B cell (primary cell): ENCODE data around the gene LTBP2. TPM values are rescaled to one million over a fixed set of nuclear protein-coding genes. Genes with fewer than 3 reads are reported as not detected.

Experiments
- ATAC-seq: fragments of 200-7000 bp; cut with Tn5 transposase; one replicate; pipeline ENCODE4 v1.10.0; 2021; ENCODE audit warnings: low read depth, mild to moderate bottlenecking, moderate number of reproducible peaks, moderate library complexity
- CTCF ChIA-PET: fragments of 350-600 bp; sonication (Branson Sonifier 250); formaldehyde crosslinking; loops from one replicate; lab custom pipeline; 2021; ENCODE audit warnings: antibody characterized with exemption, inconsistent platforms; lab: Charles Lee
- POLR2A ChIA-PET: fragments of 350-600 bp; sonication (Branson Sonifier 250); formaldehyde crosslinking; loops from one replicate; lab custom pipeline; 2021; ENCODE audit warnings: antibody characterized with exemption; lab: Charles Lee
- DNase-seq: peaks from one replicate; pipeline ENCODE4 v3.0.0; 2013
- H2AFZ ChIP-seq: 2 replicates; pipeline ENCODE4 v1.6.1; 2012; ENCODE audit warnings: mild to moderate bottlenecking, low read depth, low read length; ENCODE audit not compliant: insufficient read depth, poor library complexity, severe bottlenecking
- H3K27ac ChIP-seq, 2 donors: 1 replicate in 1 of 2; 2 replicates in 1 of 2; pipeline ENCODE4 v1.5.1; 2012 to 2013; ENCODE audit warnings: low read length in 2 of 2, mild to moderate bottlenecking in 2 of 2, moderate library complexity in 1 of 2
- H3K27me3 ChIP-seq, 4 experiments: fragments of 200-600 bp in 1 of 4; sonication (generic) in 1 of 4; replicated peaks in 1 of 4; 1 replicate in 2 of 4; 2 replicates in 2 of 4; pipeline versions ENCODE4 v1.6.1 to v1.7.0; 2013 to 2016; ENCODE audit warnings: low read length in 3 of 4, mild to moderate bottlenecking in 2 of 4, mixed read lengths in 1 of 4, moderate library complexity in 1 of 4; ENCODE audit not compliant: insufficient read depth in 4 of 4, control insufficient read depth in 3 of 4; ENCODE audit errors: control extremely low read depth in 1 of 4
- H3K36me3 ChIP-seq, 2 experiments: replicated peaks in 1 of 2; 1 replicate in 1 of 2; 2 replicates in 1 of 2; pipeline versions ENCODE4 v1.6.1 to v1.7.1; 2013; ENCODE audit warnings: low read length in 1 of 2; ENCODE audit not compliant: insufficient read depth in 2 of 2, control insufficient read depth in 1 of 2; ENCODE audit errors: control extremely low read depth in 1 of 2, extremely low read depth in 1 of 2
- H3K4me1 ChIP-seq, 2 donors: fragments of 200-600 bp in 1 of 2; sonication (generic) in 1 of 2; 1 replicate in 1 of 2; 2 replicates in 1 of 2; pipeline versions ENCODE4 v1.5.1 to v1.6.1; 2013 to 2017; ENCODE audit warnings: low read length in 2 of 2; ENCODE audit not compliant: control insufficient read depth in 2 of 2, insufficient read depth in 2 of 2
- H3K4me2 ChIP-seq: replicated peaks from 2 replicates; pipeline ENCODE3; 2012; ENCODE audit warnings: mild to moderate bottlenecking, low read depth, low read length; ENCODE audit not compliant: poor library complexity, severe bottlenecking
- H3K4me3 ChIP-seq, 5 experiments: fragments of 200-600 bp in 1 of 5; sonication (generic) in 1 of 5; 1 replicate in 3 of 5; 2 replicates in 2 of 5; pipeline versions ENCODE4 v1.5.1 to v1.7.0; 2011 to 2016; ENCODE audit warnings: low read length in 4 of 5, mild to moderate bottlenecking in 4 of 5, low read depth in 2 of 5, control low read depth in 1 of 5, moderate library complexity in 1 of 5; ENCODE audit not compliant: insufficient read depth in 1 of 5; ENCODE audit errors: control extremely low read depth in 1 of 5, extremely low read depth in 1 of 5
- H3K79me2 ChIP-seq: fragments of 200-600 bp; sonication (generic); one replicate; pipeline ENCODE4 v1.6.0; 2016; ENCODE audit warnings: low read length; ENCODE audit not compliant: control insufficient read depth, insufficient read depth
- H3K9ac ChIP-seq: fragments of 200-600 bp; sonication (generic); 2 replicates; pipeline ENCODE4 v1.6.1; 2017; ENCODE audit warnings: mild to moderate bottlenecking, low read length, moderate library complexity
- H3K9me3 ChIP-seq, 3 donors: one replicate each; pipeline versions ENCODE4 v1.6.1 to v1.7.1; 2013; ENCODE audit warnings: low read length in 2 of 3; ENCODE audit not compliant: control insufficient read depth in 2 of 3, insufficient read depth in 1 of 3; ENCODE audit errors: control extremely low read depth in 1 of 3
- H4K20me1 ChIP-seq: 2 replicates; pipeline ENCODE4 v1.6.0; 2012; ENCODE audit warnings: mild to moderate bottlenecking, low read length; ENCODE audit not compliant: insufficient read depth, control insufficient read depth, poor library complexity, severe bottlenecking
- H3K27ac Mint-ChIP-seq: one replicate; pipeline ENCODE4 v1.8.0; 2021; ENCODE audit warnings: mixed read lengths
- H3K27me3 Mint-ChIP-seq: one replicate; pipeline ENCODE4 v1.8.0; 2021; ENCODE audit warnings: mixed read lengths
- H3K4me1 Mint-ChIP-seq: one replicate; pipeline ENCODE4 v1.8.0; 2021; ENCODE audit warnings: mixed read lengths
- H3K4me3 Mint-ChIP-seq: one replicate; pipeline ENCODE4 v1.8.0; 2021; ENCODE audit warnings: mixed read lengths
- H3K9me3 Mint-ChIP-seq: one replicate; pipeline ENCODE4 v1.8.0; 2022; ENCODE audit warnings: mixed read lengths; ENCODE audit not compliant: insufficient read depth
- EZH2 ChIP-seq: IDR thresholded peaks from 2 replicates; pipeline ENCODE4 v1.6.1; 2012; ENCODE audit warnings: borderline replicate concordance, low read depth, mild to moderate bottlenecking, moderate library complexity, low read length; ENCODE audit not compliant: insufficient read depth, poor library complexity, severe bottlenecking
- WGBS: methylation state at CpG from one replicate; pipeline ENCODE4 v1.1.5; 2013; ENCODE audit warnings: missing lambda C conversion rate; ENCODE audit not compliant: insufficient coverage; 5-methylcytosine and 5-hydroxymethylcytosine counted together
- intact Hi-C: fragments of 100-400 bp; cut with micrococcal nuclease; formaldehyde crosslinking; loops from one replicate; pipeline ENCODE4 v1.10.0; 2022
- polyA plus RNA-seq: library from polyadenylated mRNA; depleted of rRNA; stranded (reverse); fragments of >200 nt; gene quantifications from 2 replicates; pipeline ENCODE4 v1.2.3, GENCODE V29; 2012
- total RNA-seq, 2 donors: library from RNA; stranded (reverse); fragments of 120-200 nt in 1 of 2; gene quantifications; 1 replicate in 1 of 2; 2 replicates in 1 of 2; pipeline versions ENCODE4 v1.2.3 to v1.2.4, GENCODE V29; 2013 to 2022
- TF ChIP-seq, protein P1 (sequence below): fragments of 200-600 bp; IDR thresholded peaks from one replicate; pipeline ENCODE4 v1.8.0; 2022; ENCODE audit warnings: antibody characterized with exemption, mild to moderate bottlenecking

Gene LTBP2
- total and polyA plus RNA-seq, 2 donors (not counting 1 experiment from before 2014, with no cell fraction given) = 0.12 to 0.22 TPM

DNA sequence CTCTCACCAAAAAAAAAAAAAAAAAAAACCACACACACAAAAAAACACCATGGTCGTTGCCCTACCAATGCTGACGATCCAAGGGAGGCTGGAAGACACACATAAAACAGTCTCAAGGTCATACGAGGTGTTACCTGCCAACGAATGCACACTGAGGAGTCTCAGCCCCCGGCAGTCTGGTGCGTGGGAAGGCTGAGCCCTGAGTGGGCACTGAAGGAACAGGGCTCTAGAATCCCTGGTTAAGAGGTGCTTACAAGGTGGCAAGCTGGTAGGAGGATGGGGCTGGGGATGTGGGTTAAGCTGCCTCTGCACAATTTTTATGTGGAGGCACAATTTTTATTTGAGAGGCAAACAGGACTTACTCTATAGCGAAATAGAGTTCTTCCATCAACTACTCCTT is 7.9 kb downstream of the LTBP2 start:
- Histone ChIP-seq H3K9ac (no peak overlapping the region), H3K36me3 (no peaks in the 10 kb centered on the region), H3K27ac (no peak overlapping the region), H3K4me3 (no peak overlapping the region), H3K4me1 (peaks cover 3 to 5% of the 10 kb centered on the region in 2 donors), H3K9me3 (no peaks in the 10 kb centered on the region), H4K20me1 (no peaks in the 10 kb centered on the region), H3K27me3 (no peaks in the 10 kb centered on the region), H3K4me2 (no peak overlapping the region), H3K79me2 (no peaks in the 10 kb centered on the region), H2AFZ (no peak overlapping the region)
- peaks cover 4% of the 10 kb centered on the region for H3K4me1 Mint-ChIP-seq
- intact Hi-C loops = no loop called here
- no peak overlapping the region for H3K27ac Mint-ChIP-seq
- no peak overlapping the region for H3K4me3 Mint-ChIP-seq
- ChIA-PET POLR2A (no interaction called here), CTCF (interaction anchor here (1.5 to 2.5 kb wide), 3 partner anchors 8 to 14 kb away, joined by 4 to 5 read pairs (median 5); no protein-coding TSS in a partner anchor)
- no peak for TF ChIP-seq EZH2
- TF ChIP-seq, protein P1, sequence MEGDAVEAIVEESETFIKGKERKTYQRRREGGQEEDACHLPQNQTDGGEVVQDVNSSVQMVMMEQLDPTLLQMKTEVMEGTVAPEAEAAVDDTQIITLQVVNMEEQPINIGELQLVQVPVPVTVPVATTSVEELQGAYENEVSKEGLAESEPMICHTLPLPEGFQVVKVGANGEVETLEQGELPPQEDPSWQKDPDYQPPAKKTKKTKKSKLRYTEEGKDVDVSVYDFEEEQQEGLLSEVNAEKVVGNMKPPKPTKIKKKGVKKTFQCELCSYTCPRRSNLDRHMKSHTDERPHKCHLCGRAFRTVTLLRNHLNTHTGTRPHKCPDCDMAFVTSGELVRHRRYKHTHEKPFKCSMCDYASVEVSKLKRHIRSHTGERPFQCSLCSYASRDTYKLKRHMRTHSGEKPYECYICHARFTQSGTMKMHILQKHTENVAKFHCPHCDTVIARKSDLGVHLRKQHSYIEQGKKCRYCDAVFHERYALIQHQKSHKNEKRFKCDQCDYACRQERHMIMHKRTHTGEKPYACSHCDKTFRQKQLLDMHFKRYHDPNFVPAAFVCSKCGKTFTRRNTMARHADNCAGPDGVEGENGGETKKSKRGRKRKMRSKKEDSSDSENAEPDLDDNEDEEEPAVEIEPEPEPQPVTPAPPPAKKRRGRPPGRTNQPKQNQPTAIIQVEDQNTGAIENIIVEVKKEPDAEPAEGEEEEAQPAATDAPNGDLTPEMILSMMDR = no peak
- H3K27me3 Mint-ChIP-seq = no peaks in the 10 kb centered on the region
- no peak for ATAC-seq
- no peaks in the 10 kb centered on the region for H3K9me3 Mint-ChIP-seq
- no peak for DNase-seq
- 75% methylated on average over 5 of the region's 7 CpGs for WGBS

DNA sequence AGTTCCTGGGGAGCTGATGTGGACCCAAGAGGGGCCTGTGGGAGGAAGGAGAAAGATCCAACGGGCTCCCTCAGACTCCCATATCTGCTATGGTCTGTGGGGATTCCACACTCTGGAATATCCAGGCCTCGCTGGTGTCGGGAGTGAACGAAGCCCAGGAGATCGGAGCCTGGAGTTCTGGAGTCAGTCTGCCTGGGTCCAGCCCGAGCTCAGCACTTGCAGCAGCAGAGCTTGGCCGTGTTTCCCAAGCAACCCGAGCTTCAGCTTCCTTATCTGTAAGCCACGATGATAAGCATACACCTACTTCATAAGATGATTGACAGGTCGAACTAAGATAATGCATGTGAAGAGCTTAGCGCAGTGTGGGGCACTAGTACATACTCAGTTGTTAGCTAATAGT is 10.1 kb downstream of the LTBP2 start:
- no peak for TF ChIP-seq EZH2
- TF ChIP-seq, protein P1 = no peak
- no peaks in the 10 kb centered on the region for H3K27me3 Mint-ChIP-seq
- Histone ChIP-seq H2AFZ (no peak overlapping the region), H3K79me2 (no peaks in the 10 kb centered on the region), H3K9ac (no peak overlapping the region), H3K27ac (no peak overlapping the region), H3K36me3 (no peaks in the 10 kb centered on the region), H3K27me3 (no peaks in the 10 kb centered on the region), H3K4me3 (no peak overlapping the region), H3K9me3 (no peaks in the 10 kb centered on the region), H3K4me1 (no peaks in the 10 kb centered on the region), H4K20me1 (no peaks in the 10 kb centered on the region), H3K4me2 (no peak overlapping the region)
- H3K4me1 Mint-ChIP-seq = no peaks in the 10 kb centered on the region
- ATAC-seq = no peak
- no peak overlapping the region for H3K4me3 Mint-ChIP-seq
- intact Hi-C loops = no loop called here
- WGBS = 95% methylated on average over 8 of the region's 11 CpGs
- no peak overlapping the region for H3K27ac Mint-ChIP-seq
- ChIA-PET POLR2A (no interaction called here), CTCF (interaction anchor here (1.1 to 2.5 kb wide), 3 partner anchors 8 to 26 kb away, joined by 4 to 6 read pairs (median 5); no protein-coding TSS in a partner anchor)
- DNase-seq = no peak
- no peaks in the 10 kb centered on the region for H3K9me3 Mint-ChIP-seq
